Choroid plexus epithelial cell (primary cell): ENCODE measurements around the gene PSMA7.
A peak's percentile ranks its signal among the peaks of the same experiment; 100 is the strongest.

Experiments used
- DNase-seq: peaks from one replicate; pipeline ENCODE4 v3.0.0-alpha.2; 2010; ENCODE audit warnings: low read depth
- H3K4me3 ChIP-seq: 2 replicates; pipeline ENCODE4 v1.5.1; 2011; ENCODE audit warnings: low read depth, mild to moderate bottlenecking, control low read depth, low read length, moderate library complexity
- CTCF ChIP-seq: conservative IDR thresholded peaks from 2 replicates; pipeline ENCODE4 v1.5.1; 2011; ENCODE audit warnings: low read depth, mild to moderate bottlenecking, control low read depth, inconsistent platforms, low read length, moderate library complexity

PSMA7 gene

GRCh38 chr20:62141397-62142251 lies 1.6 kb downstream of the PSMA7 start:
- peak overlapping the region; percentile 71 for H3K4me3 ChIP-seq
- TF ChIP-seq CTCF, result peak; percentile 71
- peak; percentile 56 for DNase-seq

- peak overlapping the region; percentile 14 for H3K4me3 ChIP-seq
- DNase-seq, result no peak
- TF ChIP-seq CTCF, result no peak
These were observed 2.2 kb downstream of the PSMA7 start for GRCh38 chr20:62141043-62141396.

GRCh38 chr20:62139636-62140035 lies 3.6 kb downstream of the PSMA7 start:
- DNase-seq, result no peak
- no peak for TF ChIP-seq CTCF
- no peak overlapping the region for H3K4me3 ChIP-seq

- DNase-seq, result no peak
- no peak for TF ChIP-seq CTCF
- H3K4me3 ChIP-seq, result no peak overlapping the region
These were observed 4.3 kb downstream of the PSMA7 start for GRCh38 chr20:62138912-62139311.

- TF ChIP-seq CTCF, result no peak
- no peak overlapping the region for H3K4me3 ChIP-seq
- DNase-seq, result no peak
These were observed 5.0 kb downstream of the PSMA7 start for GRCh38 chr20:62138204-62138543.

GRCh38 chr20:62137478-62138203 lies 5.6 kb downstream of the PSMA7 start:
- no peak for TF ChIP-seq CTCF
- no peak overlapping the region for H3K4me3 ChIP-seq
- DNase-seq, result no peak

GRCh38 chr20:62137092-62137384 lies 6.2 kb downstream of the PSMA7 start:
- H3K4me3 ChIP-seq, result no peak overlapping the region
- DNase-seq, result no peak
- TF ChIP-seq CTCF, result no peak
